HG02970 (cell line): ENCODE measurements around the gene CFAP99.
"Not testable (repeated sequence)": the region's sequence is repeated elsewhere in the genome, so short reads cannot be mapped to it uniquely, and the experiment has no call there.

Experiments used
- ATAC-seq: cut with Tn5 transposase; IDR thresholded peaks from one replicate; pipeline ENCODE4 v1.9.1; 2021; ENCODE audit warnings: mild to moderate bottlenecking, moderate library complexity, moderate number of reproducible peaks; ENCODE audit not compliant: unreplicated experiment, low FRiP score

CFAP99 gene

DNA sequence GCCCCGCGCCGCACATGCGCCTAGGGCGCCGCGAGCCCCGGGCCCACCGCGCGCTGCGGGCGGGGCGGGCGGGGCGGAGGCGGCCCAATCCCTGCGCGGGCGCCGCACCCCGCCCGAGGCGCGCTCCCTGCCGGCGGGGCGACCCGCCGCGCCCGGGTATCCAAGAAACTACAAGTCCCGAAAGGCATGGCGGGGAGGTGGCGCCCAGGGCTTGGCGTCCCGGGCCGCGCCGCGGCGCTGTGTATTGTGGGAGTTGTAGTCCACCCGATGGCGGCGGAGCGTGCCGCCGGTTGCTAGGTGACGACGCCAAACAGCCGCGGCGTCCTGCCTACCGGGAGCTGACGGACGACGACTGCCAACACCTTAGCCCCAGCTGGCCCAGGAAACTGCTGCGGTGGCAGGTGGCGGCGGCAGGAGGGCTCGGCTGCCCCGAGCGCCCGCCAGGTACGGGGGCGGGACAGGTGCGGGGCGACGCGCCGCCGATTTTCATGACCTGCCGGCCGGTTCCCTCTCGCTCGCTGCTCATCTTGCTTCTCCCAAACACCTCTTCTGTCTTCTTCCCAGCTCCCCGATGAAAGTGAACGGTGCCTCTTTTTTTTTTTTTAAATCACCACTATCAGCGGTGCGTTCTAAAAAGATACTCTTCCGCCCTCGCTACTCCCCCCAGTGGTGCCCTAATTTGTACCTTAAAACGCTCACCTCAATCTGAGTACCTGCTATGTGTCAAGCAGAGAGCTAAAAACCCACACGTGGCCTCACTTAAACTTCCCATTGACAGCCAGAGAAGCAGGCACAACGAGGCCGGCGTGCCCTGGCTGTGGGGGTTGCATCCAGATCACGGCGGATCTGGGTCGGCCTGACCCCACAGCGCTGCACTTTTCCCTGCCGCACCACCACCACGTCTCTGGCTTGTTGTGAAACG, at the start of gene CFAP99:
Gene CFAP99, plus strand, starts transcription at position 306 of the 922 bp plus-strand sequence.
- peak; percentile 84 for ATAC-seq

DNA sequence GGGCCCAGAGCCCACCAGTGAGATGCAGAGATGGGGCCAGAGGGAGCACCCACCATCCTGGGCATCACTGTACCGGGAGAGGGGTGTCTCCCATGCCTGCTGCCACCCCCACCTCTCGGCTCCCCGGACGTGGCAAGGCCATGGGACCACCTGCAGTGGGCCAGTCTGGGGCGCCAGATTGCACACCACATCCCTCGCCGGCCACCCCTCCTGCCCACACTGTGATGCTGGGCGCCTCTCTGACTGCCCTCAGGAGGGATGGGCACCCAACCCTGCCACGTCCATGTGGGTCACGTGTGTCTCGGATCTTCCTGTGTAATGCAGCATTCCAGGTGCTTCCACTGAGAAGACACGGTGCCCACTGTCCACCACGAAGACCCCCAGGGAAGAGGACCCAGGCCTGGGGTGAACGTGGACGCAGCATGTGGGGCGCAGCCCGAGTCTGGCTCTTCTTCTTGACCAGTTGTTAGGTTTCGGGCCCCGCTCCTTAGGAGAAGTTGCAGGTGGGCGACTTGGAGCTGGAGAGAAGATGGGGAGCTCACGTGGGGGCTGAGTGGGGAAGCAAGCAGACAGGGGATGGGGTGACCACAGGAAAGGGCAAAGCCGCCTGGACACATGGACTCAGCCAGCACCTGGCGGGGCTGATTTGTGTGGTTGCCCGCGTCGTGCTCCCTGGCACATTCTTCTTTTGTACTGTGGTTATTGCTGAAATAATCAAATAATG, 48.0 kb upstream of the CFAP99 start:
- ATAC-seq = no peak

DNA sequence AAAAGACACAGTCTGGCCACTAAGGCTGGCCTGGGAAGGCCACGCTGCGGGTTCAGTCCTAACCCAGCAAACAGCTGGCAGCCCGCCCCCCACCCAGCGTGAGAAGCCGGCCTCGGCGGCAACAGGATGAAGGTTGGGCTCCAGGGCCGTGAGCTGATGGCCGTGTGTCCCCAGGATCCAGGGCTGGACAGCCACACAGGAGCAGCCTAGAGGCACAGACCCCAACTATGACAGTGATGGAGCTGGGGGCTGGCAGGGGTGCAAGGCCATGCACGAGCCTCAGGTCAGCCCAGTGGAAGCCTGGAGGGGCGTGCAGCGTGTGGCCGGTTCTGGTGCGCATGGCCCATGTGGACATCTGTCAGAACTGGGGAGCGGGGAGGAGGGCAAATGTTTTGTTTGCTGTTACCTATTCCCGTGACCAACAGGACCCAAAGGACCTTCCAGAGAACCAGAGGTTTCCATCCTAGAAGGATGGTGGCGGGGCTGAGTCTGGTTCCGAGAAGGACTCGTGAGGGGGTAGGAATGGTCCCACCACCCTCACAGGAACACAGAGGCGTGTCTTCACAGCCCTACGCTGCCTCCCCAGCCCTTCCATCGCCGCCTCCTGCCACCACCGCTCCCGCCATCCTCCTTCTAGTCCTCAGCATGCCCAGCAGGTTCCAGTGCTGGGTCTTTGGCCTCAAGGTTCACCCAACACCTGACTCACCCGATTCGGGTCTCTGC, 46.8 kb upstream of the CFAP99 start:
- no peak for ATAC-seq

DNA sequence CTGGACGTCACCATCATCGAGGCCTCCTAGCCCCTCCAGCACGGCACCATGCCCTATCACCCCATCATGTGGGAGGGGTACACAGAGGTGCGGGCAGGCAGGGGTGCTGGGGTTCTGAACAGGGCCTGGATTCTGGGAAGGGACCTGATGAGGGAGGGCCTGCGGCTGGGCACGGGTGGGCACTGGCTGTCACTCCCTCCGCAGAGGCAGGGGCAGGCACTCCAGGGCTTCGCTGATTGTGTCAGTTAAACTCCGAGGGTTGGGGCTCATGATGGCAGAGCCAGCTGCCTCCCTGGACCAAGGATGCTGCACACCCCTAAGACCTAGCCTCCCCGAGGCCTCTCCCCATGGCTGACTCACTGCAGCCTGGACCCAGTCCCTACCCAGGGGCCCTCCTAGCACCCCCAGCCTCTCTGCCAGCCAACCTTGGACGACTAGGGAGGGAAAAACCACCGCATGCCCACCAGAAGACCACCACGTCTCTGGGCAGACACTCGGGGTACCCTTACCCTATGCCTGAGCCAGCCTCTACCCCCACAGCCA, 46.2 kb upstream of the CFAP99 start:
- ATAC-seq = no peak

DNA sequence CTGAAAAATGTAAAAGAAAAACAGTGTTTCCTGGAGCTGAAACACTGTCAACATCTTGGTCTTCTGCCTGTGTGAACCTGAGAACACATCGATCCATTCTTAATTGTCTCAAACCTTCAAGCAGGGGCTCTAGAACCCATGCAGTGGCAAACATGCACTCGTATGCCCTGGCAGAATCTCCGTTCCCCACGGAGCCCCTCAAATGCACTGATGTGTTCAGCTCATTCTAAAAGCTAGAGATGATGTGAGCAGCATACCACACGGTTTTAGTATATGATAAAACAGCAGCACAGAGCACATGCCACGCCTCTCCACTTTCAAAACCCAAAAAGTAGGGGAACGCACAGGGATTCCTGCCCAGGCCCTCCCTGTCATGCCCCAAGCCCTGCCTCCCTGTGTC, 45.2 kb upstream of the CFAP99 start:
- no peak for ATAC-seq

DNA sequence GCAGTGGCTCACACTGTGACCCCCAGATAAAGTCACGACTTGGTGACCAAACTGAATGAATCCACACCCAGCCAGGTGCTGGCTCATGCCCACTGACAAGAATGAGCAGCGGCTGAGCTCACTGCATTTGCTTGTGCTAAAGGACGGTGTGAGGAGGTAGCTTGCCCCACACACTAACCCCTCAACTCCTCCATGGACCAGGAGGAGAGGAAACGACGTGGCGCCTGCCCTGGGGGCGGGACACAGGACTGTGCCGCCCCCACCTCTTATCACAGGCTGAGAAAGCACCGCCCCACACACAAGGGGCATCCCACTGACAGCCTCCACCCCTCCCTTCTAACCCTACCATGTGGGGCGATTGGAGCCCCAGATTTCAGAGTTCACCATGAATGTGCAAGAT, 43.3 kb upstream of the CFAP99 start:
- ATAC-seq = no peak

DNA sequence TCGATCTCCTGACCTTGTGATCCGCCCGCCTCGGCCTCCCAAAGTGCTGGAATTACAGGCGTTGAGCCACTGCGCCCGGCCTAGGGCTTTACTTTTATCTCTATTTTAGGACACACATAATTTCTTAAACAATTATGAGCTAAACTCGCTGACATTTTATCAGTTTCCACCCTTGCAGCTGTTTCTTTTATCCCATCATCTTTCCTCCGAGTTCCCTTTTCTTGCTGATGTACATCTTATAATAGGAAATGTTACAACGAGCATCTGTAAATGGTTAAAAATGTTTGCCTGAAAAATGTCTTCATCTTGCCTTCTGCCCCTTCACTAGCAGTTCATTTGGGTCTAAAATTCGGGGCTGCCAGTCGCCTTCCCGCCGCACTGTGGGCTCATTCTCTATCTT, 41.5 kb upstream of the CFAP99 start:
- no peak for ATAC-seq

DNA sequence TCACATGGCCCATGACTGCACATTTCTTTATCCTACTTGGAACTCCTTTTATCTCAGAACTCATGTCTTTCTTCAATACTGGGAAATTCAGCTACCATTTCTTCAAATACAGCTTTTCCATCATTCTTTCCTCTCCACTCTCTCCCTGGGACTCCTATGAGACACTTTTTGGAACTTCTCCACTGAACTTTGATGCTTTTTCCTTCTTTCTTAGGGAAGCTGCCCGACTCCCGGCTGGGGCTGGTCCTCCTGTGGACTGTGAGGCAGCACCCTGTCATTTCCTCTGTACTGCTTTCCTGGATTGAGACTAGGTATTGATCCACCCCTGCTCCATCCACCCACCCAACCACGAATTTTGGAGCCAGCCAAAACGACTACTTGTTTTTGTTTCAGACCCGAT, 40.4 kb upstream of the CFAP99 start:
- no peak for ATAC-seq

DNA sequence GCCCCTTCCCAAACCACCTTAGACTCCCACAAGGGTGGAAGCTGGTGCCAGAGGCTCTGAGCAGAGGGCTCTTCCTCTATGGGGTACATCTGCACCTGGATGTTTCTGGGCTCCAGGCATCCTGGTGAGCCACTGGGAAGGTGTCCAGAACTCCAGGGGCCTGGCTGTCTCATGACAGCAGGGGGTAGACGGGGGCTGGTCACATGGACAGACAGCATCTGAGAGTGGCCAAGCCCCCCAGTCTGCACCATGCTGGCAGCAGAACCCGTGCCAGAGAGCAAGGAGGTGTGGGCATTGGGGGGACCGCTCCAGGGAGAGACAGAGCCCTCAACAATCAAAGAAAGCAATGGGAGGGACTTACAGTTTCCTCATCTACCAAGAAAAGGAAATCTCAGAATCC, 39.9 kb upstream of the CFAP99 start:
- no peak for ATAC-seq

DNA sequence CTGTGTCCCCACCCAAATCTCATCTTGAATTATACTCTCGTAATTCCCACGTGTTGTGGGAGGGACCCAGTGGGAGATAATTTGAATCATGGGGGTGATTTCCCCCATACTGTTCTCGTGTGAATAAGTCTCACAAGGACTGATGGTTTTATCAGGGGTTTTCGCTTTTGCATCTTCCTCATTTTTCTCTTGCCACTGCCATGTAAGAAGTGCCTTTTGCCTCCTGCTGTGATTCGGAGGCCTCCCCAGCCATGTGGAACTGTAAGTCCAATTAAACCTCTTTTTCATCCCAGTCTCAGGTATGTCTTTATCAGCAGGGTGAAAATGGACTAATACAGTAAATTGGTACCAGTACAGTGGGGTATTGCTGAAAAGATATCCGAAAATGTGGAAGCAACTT, 38.2 kb upstream of the CFAP99 start:
- not testable (repeated sequence) for ATAC-seq

DNA sequence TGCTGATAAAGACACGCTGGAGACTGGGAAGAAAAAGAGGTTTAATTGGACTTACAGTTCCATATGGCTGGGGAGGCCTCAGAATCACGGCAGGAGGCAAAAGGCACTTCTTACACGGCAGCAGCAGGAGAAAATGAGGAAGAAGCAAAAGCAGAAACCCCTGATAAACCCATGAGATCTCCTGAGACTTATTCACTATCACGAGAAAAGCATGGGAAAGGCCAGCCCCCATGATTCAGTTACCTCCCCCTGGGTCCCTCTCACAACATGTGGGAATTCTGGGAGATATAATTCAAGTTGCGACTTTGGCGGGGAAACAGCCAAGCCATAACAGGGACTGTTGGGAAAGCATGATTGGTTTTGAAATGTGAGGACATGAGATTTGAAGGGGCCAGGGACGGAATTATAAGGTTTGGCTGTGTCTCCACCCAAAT, 36.0 kb upstream of the CFAP99 start:
- not testable (repeated sequence) for ATAC-seq

DNA sequence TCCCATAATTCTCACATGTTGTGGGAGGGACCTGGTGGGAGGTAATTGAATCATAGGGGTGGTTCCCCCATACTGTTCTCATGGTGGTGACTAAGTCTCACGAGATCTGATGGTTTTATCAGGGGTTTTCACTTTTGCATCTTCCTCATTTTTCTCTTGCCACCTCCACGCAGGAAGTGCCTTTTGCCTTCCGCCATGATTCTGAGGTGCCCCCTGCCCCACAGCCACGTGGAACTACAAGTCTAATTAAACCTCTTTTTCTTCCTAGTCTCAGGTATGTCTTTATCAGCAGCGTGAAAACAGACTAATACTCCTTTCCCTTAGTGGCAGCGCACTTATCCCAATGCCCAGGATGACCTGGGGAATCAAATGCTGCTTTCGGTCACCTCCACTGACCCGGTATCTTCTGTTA, 35.5 kb upstream of the CFAP99 start:
- not testable (repeated sequence) for ATAC-seq

DNA sequence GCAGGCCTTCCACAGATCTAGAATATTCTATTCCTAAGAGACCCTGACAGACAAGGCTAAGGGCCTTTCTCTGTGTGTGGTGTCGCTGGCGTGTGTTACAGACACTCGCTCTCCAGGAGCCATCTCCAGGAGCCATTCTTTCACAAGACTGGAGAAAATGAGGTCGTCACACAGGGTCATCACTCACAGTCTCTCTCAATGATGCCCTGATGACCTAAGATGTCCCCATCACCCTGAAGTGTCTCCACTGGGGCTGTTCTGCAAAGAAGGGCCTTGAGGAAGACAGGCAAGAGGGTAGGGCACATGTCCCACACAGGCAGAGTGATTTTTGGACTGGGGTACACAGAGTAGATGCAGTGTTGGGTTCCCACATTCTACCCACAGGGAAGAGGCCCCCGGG, 35.0 kb upstream of the CFAP99 start:
- no peak for ATAC-seq

DNA sequence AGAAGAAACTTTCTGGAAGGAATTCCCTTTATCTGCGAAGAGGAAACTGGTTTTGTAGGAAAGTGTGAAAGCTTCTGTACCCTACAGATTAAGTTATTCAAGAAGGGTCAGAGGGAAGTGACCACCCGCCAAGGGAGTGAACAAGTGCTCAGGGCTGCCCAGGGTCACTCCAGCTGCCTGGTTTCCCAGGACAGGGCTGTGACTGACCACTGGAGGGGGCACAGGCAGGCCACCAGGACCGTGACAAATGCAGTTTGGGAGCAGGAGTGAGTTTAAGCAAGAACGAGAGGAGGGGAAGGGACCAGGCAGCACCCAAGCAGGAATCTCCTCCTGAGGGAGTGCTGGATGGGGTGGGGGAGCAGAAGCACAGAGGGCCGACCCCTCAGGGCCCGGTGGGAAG, 34.5 kb upstream of the CFAP99 start:
- no peak for ATAC-seq

DNA sequence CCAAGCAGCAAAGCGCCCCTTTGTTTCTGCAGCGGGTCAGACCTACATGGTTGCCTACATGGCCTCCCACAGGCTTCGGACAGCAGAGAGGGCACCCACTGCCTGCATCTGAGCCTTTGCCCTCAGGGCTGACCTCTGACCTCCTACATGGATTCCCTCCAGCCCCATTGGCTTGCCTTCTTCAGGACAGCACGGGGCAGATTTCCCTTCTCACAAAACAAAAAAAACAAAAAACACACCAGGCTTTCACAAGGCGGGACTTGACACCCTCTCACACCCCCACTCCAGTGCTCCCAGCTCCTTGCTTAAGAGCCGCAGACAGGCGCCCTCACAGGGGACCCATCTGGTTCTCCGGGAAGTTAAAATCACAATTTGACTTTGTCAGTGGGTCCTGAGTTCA, 33.2 kb upstream of the CFAP99 start:
- ATAC-seq = no peak

DNA sequence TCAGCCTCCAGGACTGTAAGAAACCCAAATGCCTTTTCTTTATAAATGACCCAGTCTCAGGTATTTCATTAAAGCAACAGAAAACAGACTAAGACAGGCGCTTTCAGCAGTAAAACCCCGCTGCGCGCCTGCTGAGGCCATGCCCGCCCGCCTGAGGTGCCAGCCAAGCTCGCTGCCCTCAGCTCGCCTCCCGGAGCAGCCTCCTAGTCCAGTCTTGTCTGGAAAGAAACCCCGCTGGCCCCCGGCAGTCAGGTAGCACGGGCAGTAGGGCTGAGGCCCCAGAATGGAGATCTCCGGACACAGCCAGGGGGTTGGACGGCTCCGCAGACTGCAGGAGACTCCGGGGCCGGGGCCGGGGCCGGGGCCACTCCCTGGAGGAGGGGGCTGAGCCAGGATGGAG, 32.0 kb upstream of the CFAP99 start:
- no peak for ATAC-seq

DNA sequence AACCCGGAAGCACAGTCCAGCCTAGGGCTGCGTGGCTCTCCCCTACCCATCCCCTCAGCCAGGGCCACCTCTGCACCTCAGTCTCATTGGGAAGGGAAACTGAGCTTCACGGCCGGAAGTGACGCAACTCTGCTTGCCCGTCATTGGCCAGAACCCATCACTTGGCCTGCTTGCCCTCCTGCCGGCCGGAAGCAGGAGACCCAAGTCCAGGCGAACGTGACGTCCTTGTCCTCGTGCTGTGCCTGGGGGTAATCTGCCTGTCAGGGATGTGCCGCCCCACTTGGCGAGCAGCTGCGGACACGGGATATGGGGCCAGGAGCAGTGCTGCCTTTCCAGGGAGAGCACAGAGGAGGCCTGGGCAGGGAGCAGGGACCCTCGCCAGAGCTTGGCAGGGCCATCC, 31.5 kb upstream of the CFAP99 start:
- ATAC-seq = no peak

DNA sequence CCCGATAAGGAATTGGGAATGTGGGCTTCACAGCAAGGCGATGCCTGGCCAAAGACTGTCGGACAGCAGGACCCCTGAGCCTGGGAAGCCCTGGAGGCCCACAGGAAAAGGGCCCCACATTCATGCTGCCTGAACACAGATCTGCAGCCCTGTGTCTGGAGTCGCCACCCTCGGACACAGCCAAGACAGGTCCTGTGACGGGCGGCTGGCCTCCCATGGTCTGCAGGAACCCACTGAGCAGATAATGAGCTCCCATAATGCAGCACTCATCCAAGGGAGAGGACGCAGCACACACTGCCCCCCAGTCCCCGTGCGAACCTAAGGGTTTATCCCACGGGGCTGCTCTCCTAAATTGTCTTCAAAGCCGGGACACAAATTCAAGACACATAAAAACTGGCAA, 30.9 kb upstream of the CFAP99 start:
- no peak for ATAC-seq

DNA sequence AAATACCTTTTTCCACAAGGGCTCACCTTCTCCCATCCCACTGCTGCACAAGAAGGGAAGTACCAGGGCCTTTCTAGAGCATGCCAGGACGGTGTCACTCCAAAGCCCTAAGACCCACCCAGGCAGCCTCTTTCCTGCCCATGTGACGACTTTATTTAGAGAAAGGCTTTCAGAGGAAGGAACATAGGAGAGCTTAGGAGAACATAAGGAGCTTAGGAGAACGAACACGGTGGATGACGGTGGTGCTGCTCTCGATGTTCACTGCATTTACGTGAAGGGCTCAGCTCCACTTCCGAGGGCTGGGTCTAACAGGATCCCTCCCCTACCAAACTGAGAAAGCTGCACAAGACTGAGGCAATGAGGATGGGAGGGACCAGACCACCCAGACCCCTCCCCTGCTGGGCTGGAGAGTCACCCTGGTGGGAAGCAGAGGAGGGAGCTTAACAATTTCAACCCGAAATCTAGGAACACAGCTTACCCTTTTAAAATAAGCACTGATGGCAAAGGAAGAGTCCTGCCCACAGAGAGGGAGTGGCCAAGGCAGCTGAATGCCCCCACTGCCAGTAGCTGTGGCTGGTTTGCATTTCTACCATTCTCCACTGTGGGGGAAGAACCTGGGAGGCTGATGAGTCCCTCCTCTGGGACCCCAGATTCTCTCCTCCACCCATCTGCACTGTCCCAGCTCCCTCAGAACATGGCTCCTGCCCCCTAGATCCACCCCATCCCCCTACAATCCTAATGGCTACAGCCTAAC, 30.1 kb upstream of the CFAP99 start:
- ATAC-seq = no peak

DNA sequence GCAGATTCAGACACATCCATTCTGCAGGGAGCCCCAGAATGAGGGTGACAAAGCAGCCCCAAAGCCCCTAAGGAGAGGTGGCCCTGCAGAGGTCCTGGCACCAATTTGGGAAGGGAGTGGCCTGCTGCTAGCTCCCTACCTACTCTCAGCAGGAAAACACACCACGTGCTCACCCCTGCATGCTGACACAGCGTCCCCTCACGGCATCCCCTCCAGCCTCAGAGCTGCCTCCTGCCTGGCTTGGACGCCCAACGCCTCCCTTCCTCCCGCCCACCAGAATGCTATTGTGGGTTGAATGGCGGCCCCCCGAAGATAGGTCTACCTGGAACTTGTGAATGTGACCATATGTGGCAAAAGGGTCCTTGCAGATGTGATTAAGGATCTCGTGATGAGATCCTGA, 29.1 kb upstream of the CFAP99 start:
- no peak for ATAC-seq
